Activated CD4-positive, alpha-beta T cell treated with anti-CD3 and anti-CD28 coated beads for 4 hours (primary cell): Measurements from ENCODE around the gene SERGEF.

Source experiments
- DNase-seq, 2 donors: peaks; one replicate each; pipeline ENCODE4 v3.0.0-alpha.2; 2020

SERGEF gene

DNA sequence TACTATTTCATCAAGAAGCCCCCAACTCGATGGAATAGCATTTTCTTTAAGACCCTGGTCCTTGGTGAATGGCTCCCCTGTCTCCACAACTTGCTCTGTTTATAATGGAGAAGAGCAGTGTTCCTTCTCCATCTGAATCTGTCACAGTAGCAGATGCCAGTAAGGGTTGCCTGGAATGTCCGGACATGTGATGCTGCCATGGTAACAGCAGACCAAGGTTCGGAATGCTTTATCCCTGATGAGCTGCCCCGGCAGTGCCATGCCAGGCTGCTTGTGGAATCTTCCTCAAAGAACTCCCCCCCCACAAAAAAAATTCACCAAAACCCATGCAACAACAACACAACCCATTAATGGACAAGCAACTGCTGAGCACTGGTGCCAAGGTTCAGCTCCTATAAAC, 205.8 kb downstream of the SERGEF start:
- DNase-seq = no peak

DNA sequence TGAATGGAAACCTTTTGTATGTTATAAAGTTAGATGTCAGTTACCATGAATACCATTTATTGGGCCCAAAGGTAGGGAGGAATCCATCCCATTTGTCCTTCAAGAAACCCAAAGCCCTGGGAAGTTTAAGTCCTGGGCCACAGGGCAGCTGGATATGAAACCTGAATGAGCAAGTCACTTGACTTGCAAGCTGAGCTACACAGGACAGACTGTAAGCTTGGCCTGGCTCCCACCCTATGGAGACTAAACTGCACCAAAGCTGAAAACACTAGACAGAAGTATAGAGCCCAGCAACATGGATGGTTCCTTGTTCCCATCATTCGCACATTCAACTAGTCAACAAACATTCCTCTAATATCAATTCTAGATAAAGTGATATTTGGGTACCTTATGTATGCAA, 207.0 kb downstream of the SERGEF start:
- no peak for DNase-seq

DNA sequence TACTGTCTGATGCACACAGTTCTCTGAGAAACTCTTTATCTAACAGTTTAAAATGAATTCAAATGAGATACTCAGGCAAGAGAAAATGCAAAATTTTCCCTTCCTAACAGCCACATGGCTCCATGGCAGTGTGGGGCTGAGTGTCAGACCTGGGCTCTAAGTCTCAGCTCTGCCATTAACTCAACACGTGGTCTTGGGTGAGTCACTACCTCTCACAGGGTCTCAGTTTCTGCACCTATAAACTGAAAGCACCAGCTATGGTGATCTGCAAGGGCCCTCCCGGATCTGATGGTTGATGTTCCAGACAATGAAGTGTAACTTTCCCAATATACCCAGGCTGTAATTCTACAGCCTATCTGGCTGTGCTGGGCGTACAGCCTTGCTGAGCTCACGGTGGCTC, 207.8 kb downstream of the SERGEF start:
- DNase-seq = no peak

DNA sequence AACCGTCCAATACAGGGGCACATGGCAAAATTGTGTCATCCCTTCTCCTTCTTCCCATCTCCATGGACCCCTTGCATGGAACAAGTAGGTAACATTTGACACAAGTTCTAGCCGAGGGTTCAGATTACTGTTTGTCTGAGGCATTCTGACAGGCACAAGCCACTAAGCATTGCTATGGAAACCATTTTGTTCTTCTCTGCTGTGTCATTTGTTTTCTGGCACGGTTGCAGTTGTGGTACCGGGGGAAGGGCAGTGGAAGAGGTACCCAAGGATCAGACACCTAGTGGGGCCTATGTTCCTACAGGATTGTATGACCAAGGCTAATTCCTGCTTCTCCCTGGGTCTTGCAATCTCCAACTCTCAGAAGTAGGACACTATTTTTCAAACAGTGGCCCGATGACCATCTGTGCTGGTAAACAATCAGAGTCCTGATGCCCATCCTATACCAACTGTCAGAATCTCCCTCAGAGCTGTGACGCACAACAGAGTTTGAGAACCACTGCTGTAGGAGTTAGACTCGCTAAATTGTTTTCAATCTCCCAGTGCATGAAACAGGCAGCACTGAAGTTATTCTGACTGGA, 209.0 kb downstream of the SERGEF start:
- DNase-seq = no peak

DNA sequence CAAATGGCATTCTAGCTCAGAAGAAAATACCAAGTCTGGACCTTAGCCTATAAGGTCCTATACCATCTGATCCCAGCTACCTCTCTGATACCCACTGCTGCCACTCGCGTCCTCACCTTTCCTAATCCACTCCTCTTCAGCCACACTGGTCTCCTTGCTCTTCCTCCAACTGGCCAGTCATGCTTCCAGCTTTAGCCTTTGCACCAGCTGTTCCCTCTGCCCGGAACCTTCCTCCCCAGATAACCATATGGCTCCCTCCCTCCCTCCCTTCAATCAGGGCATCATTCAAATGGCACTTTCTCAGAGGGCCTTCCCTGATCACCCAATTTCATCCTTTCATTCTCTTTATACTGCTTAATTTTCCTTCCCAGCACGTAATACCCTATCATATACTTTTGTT, 210.4 kb downstream of the SERGEF start:
- DNase-seq = no peak

DNA sequence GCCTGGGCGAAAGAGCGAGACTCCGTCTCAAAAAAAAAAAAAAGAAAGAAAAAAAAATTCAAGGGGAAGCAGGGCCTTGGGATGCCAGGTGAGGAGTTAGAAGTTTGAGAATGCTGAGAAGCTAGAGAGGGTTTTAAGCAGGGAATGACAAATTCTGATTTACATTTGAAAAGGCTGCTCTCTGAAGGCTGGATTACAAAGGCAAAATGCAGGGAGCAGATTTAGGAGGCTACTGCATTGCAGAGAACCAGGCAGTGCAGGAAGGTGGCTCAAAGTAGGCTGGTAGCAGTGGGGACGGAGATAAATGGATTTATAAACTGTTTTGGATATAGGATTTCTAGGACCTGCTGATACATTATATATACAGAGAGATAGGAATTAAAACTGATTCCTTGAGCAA, 211.7 kb downstream of the SERGEF start:
- DNase-seq = no peak

DNA sequence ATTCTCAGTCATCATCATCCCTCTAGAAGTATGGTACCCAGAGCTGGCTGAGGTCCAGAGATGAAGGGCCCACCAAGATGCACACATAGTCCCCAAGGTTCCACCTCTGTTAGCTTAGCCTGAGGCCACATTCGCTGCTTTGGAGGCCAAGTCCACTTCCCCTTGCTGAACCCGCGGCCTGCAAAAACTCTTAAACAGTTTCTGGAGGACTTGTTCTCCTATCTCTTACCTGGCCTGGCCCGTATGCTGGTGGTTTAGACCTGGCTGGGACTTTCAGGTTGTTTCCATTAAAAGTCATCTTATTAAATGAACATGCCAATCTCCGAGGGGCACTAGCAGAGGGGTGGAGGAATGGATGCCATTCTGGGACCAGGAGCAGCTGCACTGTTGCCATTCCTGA, 213.7 kb downstream of the SERGEF start:
- no peak for DNase-seq

DNA sequence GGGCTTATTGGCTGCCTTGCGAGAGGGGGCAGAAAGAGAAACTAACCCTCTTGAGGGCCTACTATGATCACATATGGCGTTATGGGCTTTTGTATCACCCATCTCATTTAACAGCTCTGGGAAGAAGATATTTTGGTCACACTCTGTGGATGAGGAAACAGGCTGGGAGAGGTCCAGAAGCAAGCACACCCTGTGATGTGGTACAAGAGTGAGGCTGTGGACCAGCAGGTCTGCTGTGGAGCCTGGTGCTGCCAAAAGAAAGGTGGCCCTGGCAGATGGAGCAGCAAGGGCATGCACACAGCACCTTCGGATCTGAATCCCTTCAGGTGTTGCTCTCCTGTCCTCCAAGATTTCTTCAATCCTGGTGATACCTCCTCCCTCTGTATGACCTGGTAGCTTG, 214.1 kb downstream of the SERGEF start:
- DNase-seq = no peak

DNA sequence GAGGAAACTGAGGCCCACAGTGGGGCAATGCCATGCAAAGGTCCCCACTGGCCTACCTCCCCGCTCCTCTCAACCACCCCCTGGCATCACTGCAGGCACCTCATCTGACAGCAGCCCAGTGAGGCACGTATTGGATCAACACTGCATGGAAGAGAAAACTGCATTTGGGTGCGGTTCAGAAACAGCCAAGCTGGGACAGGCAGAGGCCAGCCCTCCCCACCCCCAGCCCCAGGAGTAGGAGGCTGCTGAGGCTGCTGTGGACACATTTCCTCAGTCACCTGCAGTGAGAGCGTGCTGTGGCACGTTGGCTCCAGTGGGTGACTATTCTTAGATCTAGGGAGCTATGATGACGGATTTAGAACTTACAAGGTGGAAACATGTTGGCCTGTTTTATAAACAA, 214.6 kb downstream of the SERGEF start:
- DNase-seq = no peak

DNA sequence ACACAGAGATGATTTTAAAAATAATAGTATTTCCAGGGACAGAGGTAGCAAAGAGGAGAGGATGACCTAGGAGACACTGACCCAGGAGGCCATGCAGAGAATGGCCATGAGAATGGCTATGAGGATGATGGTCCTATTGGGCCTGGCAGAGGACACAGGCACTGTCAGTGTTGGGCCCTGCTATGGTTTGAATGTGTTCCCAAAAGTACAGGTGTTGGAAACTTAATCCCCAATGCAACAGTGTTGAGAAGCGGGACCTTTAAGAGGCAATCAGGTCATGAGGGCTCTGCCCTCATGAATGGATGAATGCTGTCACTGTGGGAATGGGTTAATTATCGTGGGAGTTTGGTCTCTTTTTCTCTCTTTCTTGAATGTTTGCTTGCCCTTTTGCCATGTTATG, 216.7 kb downstream of the SERGEF start:
- DNase-seq = no peak

DNA sequence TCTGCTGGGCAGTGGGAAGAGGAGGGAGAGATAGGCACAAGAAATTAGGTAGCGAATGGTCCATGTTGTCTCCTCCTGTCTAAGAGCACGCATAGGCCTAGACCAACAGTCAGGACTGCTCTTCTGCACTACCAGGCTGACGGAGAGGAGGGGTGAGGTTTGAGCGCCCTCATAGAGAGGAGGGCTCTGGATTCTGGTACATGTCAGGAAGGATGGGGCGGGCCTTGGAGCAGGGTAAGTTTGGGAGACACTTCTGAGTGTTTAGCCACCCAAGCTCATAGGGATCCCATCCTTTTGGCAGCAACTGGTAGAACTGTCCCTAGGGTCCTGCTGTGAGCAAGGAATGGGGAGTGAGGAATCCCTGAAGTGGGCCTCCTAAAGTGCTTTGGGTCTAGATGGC, 217.9 kb downstream of the SERGEF start:
- DNase-seq = no peak

DNA sequence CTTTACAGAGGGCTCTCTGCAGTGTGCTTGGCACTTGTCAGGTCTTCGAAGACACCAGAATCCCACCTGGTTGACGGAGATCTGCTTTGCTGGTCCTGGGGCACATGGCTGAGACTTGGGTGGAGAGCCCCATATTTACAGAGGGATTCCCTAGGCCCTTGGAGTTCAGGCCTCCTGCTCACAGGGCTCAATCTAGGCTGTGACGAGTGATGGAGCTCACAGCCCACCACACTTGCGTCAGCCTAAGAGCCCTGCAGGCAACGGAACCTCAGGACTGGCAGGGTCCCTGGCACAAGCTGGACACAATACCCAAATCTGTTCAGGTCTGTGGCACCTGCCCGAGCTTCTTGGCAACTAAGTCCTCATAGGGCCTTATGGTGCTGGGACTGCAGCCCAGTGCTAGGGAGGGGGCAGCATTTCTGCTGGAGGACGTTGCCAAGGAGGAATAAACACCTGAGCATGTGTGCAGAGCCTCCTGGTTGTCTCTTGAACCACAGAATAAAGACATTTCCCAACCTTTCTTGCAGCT, 219.1 kb downstream of the SERGEF start:
- DNase-seq = no peak

DNA sequence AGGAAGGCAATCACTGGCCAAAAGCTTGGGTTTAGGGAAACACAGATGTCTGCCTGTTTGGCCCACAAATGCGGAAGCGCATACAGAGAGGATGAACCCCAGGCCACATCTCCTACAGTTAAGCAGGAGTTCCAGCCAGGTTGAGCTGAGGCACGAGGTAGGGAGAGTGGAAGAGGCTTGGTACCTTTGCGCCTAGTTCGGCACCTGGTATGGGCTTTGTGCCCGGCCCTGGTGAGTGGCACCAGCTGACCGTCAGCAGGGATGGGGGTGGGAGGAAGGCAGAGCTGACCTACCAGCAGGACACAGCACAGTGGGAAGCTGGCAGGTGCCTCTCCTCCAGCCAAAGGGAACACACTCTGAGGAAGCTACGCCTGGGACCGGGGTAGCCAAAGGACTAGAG, 220.7 kb downstream of the SERGEF start:
- DNase-seq = no peak

DNA sequence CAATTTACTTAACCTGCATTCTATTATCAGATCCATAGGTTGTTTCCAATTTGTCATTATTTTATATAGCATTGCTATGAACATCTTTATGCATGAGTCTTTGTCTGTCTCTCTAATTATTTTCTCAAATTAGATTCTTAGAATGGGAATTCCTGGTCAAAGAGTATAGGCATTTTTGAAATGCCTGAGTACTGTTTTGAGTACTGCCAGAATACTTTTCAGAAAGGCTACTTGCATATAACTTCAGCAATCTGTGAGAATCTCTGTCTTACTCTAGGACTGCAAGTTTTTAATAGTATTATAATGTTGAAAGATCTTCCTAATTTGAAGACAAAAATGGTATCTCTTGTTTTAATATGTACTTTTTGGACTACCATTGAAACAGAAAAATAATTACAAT, 221.7 kb downstream of the SERGEF start:
- DNase-seq = no peak

DNA sequence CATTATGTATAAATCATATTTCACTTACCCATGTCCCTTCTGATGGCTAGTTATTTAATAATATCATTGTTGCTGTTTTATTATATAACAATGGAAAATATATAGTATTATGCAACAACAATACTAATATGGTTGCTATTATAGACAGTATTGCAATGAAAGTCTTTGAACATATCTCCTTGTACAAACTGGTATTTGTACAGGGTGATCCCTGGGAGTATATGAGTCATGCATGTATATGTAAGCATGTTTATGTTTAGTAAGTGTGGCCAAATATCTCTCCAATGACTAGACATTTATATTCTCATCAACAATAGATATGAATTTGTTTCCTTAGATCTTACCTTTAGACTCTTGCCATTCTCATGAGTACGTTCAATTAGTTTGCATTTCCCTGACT, 222.4 kb downstream of the SERGEF start:
- DNase-seq = no peak

DNA sequence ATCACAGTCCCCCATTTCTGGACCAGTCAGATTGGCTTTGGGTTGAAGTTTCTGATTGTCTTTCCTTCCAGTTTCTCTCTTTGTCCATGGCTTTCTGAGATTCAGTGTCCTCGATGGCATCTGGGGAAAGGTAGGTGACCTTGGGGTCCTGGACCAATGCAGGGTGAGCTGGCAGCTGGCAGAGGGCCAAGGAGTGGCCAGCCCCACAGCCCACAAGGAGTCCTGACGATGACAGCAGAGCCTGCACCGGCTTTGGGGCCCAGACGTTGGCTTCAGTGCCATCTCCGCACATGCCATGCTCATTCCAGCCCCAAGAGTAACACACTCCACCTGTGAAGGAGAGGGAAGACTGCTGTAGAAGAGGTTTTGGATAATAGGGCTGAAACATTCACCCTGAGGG, 224.8 kb downstream of the SERGEF start:
- no peak for DNase-seq

DNA sequence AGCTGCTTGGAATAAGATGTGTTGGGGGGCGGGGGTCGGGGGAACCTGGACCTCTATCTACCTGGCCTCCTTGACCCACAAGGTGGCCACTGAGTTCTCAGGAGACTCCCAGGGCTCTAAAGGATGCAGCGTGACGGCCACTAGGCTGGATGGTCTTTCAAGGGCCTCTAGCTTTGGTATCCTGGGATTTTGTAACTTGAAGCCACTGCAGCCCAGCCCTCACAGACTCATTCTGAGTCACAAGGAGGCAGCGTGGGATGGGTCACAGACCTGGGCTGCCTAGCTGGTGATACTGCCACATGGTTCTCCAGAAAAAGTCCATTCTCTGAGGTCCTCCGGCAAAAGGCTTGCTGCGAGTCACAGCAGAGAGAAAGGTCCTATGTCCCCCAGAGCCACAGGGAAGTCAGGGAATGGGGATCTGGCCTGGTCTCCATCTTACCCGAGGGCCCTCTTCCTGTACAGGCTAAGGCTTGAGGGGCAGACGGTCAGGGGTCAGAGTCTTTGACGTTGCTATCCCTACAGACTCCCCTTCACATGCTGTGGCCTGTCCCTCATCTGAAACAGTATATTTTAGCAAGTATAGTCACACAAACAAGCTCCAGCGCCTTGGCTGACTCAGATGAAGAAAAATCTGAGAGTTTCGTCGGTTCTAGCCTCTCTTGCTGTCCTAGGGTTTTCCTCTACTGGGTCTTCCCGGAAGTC, 225.9 kb downstream of the SERGEF start:
- no peak for DNase-seq

DNA sequence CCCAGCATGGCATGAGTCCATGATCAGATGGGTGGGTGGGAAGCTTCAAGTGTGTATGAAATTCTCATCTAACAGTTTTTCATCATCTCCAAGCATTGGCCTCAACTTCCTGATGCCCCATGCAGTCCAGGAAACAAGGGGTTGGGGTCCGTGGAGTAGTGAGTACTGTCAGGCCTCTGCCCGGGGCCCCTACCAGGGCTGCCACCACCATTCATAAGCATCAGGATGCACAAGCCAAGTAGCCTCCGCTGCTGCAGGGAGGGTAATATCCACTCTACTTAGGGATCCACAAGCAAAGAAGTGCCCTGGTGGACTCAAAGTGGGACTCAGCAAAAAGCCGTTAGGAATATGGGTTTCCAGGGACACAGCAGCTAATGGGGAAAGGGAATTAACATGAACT, 229.0 kb downstream of the SERGEF start:
- no peak for DNase-seq

DNA sequence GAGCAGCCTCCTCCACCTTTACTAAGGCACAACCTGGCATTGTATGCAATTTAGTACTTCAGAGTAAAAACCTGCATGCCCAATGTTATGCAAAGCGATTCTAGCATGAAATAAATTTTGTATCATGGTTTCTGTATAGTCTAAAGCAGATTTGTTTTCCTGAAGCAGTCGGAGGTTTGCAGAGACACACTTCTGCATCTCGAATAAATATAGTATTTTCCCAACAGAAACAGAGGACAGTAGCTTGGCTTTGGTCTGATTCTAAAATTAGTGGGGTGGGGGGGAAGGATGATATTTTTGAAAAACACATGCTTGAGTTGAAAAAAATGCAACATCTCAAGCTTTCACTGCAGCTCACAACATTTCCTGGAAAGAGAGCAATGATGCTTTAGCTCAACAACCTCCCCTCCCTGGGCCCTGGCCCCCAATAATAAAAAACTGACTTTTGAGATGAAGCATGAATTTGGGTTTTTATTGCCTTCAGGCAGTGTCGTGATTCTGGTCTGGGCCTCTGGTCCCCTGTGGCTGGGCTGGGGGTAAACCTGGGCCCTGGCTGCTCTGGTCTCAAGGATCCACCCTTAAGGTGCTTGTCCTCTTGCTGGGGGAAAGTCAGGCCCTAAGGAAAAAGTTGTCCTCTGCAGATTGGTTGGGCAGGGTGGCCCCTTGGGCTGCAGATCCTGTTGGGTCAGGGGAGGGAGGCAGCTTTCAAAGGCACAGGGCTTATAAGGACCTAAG, 230.1 kb downstream of the SERGEF start:
- DNase-seq = no peak

DNA sequence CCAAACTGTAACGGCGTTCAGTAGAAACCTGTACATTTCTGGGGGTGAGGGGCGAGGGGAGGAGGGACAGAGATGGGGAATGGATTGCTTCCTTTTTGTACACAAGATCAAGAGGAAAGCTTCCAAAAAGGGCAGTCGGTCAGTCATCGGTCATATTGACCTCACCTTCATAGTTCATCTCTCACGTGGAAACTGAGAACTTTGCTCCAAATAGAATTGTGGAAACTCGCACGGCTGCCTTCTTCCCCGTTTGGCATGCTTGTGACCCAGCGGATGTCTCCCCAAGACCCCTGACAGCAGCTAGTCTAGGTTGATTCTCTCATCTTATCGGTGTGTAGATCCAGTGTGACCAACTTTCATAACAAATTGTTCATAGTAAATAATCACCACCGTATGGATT, 230.7 kb downstream of the SERGEF start:
- no peak for DNase-seq

DNA sequence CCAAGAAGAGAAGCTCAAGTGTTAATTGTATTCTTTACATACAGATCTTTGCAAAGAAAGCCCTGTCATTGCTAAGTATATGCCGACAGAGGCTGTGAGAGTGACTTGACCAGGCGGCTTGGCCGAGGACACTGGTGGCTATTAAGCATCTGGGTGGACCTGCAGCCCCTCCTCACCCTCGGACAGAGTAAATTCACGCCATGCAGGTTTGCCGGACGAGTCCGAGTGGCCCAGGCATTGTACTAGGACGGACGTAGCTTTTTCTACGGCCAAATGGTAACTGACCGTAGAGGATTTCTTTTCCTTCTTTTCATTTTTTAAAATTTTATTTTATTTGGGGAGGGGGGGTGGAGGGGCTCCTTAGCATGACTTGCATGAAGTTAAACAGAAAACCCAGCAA, 231.2 kb downstream of the SERGEF start:
- DNase-seq = no peak

DNA sequence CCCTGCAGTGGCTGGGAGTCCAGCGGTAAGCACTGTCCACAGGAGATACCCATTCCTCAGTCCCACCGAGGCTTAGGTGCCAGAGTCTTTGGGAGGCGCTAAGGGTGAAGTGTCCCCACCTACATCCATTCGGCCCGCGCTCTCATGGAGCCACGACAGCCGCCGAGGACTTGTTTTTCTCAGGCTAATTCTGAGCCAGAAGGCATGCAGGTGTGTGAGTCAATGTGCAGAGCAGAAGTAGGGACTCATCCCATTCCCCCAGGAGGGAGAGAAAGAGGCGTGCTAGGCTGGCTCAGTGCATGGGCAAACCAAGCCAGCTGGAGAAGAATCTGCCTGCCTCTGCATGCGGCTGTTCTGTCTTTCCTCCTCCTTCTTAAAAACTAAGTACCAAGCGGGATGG, 231.6 kb downstream of the SERGEF start:
- DNase-seq = no peak

DNA sequence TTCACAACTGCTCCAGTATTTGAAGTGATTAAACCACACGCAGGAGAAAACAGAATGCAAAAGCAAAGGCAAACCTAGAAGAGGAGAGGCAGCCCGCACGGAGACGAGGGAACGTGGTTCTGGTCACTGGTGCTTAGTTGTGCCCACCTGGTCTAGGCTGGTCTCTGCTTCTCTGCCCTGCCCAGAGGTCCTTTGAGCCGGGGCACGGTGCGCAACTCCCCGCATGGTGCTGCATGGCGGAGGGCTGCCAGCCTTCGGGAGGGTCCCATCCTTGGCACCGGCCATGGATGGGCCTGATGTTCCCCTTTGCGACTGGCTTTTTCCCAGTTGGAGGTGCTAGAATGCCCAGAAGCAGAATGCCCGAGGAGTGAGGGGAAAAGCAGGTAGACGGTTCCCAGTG, 232.2 kb downstream of the SERGEF start:
- DNase-seq = no peak

DNA sequence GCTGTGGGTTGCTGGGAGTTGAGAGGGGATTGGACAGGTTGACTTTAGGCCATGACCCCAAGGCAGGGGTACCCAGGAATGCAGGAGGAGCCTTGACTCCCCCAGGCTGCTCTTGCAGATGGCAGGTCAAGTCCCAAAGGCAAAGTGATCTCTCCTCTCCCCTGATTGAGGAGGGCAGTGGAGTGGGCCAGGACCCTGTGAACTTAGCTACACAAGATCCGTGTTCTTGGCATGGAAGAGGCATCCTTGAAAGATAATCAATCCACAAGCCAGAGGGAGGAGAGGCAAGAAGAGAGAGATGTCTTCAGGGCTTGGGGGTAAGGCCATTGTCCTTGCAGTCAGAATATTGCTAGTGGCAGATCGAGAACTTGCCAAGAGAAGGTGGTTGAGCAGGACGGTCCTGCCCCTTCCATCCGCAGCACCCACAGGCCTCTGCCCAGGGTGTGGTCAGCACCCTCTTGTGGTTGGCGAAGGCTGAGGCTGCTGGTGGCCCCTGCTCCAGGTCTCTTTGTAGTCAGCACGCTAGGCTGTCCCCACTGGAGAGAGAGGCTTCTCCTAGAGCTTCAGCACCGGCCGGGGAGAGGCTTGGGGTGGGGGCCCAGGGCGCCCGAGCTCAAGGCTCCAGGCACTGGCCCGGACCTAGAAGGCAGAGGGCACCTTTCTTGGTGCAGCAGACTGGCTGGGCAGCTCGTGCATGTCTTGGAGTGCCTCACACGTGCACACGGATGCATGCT, 232.8 kb downstream of the SERGEF start:
- DNase-seq = no peak
